HG03558 (cell line): ENCODE data around the gene DYNAP.

Experiments
- ATAC-seq: cut with Tn5 transposase; IDR thresholded peaks from one replicate; pipeline ENCODE4 v1.9.1; 2021; ENCODE audit warnings: moderate number of reproducible peaks; ENCODE audit not compliant: unreplicated experiment; ENCODE audit errors: extremely low read depth

Gene DYNAP

DNA sequence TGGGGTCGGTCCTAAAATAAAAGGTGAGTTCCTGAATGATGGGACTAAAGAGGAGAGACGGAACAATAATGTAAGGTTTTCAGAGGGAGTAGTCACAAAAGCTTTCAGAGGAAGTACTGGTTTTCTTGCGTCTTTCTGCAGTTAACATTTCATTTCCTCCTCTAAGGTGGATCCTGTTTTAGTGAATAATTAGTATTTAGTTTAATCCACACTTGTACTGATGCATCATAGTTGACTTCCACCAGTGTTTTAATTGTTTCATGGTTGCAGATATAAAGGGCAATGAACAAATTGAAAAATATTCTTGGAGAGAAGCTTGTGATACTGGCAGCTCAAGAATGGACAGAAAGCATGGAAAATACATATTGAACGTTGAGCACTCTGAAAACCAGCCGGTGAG is at the start of gene DYNAP:
Gene DYNAP (plus strand): TSS at position 301 of the 400 bp plus-strand sequence. CDS start 38 bp downstream, at position 339.
- no peak for ATAC-seq

GRCh38 chr18:54551590-54551989 is 39.5 kb upstream of the DYNAP start:
- no peak for ATAC-seq

DNA sequence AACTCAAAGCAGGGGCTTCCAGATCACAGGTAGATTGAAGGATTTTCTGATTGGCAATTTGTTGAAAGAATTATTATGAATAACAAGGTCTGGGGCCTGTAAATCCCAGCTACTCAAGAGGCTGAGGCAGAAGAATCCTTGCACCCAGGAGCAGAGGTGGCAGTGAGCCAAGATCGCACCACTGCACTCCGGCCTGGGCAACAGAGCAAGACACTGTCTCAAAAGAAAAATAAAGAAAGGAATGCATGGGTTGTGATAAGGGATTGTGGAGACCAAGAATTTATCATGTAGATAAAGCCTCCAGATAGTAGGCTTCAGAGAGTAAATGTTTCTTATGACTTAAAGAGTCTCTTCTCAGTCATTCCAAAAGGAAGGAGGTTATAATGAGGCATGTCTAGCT is 35.8 kb upstream of the DYNAP start:
- ATAC-seq: no peak

DNA sequence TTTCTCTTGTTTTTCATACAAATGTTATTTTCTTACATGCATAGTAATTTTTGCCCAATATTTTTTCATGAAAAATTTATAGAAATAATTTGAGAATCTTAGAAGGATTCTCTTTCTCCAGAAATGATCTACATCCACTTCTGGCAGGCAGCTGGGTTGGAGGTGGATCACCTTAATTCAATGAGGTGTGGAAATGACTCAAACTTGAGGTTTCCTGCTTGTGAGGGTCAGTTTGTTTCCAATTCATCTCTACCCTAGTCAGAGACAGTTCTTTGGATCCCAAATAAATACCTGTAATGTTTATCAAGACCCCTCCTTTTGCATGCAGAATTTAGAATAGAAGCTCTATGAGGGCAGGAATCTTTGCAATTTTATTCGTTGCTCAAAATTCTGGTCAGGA is 35.0 kb upstream of the DYNAP start:
- ATAC-seq: no peak

GRCh38 chr18:54557958-54558357 is 33.1 kb upstream of the DYNAP start:
- no peak for ATAC-seq

DNA sequence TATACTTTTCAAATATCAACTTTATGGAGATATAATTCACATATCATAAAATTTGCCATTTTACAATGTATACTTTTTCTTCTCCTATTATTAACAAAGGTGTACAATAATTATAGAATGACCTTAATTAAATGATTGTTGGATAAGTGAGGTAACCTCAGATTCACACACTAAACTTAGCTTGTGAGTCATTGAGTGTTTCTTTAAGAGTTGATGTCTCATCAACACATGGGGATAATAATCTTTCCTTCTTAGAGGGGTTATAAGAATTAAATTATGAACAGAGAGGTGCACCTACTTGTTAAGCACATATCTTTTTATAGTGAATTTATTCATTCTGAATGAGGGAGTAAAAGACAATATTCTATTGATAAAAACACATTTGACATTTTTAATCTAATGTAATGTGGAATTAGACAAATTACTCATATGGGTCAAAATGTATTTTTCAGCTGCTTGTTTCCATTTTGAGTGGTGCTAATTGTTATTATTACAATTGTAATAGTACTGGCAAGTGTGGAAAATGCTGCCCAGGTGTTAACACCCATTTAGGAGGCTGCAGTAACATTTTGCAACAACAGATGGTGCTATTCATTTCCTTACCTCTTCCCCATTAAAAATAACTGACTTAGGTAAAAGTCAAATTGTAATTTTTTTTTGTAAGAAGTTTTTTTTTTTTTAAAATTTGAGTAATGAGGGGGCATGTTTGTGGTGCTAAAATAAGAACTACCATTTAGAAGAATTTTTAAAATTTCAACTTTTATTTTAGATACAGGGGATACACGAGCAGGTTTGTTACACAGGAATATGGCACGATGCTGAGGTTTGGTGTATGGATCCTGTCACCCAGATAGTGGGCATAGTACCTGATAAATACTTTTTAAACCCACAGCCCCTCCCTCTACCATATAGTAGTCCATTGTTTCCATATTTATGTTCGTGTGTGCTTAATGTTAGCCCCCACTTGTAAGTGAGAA is 32.1 kb upstream of the DYNAP start:
- no peak for ATAC-seq

DNA sequence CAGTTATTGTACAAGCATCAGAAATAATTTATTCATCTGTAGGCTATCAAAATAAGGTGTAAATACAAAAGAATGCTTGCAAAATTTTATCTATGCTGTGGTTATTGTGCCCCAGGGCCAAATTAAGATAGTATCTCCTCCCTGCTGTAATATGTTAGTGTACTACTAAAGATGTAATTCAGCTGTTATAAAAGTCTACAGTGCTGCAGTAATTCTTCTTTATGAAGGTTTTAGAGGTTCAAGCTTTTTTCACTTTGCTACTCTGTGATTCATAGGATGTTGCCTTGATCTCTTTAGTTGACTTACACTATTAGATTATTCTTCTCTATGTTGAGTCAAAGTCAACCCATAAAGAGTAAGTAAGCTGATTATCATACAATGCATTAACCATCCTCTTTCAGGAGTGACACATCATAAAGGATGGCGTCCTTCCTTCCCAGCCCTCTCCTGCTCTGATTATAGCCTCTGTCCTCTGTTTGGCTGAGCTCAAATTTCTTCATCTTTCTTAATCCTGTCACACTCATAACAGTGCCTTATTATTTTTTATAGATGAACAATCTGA is 29.3 kb upstream of the DYNAP start:
- no peak for ATAC-seq

DNA sequence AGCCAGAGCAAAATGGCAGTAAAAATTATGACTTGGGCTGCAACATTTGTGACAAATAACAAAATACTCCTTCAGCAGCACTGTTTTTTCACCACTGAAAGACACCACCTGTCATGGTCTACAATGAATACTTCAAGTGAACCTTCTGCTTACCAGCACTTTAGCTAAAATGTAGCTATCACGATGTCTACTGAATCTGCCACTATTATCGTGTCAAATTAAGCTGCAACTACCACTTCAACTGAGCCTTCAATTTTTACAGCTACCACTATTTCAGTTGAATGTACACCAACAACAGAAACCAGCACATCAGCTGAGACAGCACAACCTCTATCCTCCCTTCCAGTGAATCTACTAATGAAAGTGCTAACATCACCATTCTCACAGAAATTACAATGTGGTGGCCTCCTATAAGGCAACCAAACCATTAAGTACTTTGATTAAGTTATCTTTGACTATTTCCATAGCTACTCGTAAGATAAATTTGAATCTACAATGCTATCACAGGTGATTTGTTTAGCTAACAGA is 10.8 kb upstream of the DYNAP start:
- ATAC-seq: no peak

DNA sequence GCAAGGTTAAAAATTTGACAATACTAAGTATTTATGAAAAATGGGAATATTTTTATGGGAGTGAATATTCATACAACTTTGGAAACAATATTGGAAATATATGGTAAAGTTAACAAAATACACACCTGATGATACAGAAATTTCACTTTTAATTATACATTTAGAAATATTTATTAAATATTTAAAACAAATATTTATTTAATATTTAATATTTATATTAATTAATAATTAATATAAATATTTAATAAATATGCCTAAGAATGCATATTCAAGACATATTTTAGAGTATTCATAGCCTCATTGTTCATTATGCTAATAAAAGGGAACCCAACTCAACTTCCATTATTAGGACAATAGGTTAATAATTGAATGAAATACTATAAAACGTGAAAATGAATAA is 7.0 kb upstream of the DYNAP start:
- no peak for ATAC-seq

DNA sequence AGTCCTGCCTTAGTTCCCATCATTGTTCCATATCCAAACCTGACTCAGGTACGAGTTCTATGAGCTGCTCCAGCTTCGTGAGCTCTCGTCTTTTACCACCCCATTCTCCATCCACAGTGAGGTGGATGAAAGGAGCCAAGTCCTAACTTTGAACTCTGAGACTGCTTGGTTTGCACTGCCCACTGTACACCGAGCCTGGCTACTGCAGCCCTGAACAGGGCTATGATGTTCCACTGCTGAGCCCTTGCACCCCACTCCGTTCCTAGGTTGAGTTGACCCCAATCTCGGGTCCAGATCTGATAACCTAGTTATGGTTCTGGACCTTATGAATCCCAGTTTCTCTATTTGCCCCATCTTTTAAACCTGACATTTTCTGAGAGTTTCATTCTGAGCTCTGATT is 5.3 kb upstream of the DYNAP start:
- ATAC-seq: no peak

GRCh38 chr18:54604211-54604610 is 13.2 kb downstream of the DYNAP start:
- no peak for ATAC-seq

DNA sequence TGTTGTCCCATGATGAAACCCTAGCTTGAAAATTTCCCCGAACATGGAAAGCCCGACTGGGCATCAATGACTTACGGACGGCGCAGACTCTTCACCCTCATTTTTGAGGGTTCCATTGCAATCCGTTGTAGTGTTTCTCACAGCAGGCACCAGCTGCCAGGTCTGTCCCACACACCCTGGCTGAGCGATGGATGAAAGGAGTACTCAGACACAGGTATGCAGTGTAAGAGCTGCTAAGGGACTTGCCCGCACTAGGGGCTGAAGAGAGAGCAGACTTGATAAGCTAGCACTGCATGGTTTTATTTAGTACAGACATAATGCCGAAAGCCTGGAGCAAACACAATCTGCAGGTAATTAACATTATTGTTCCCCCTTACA is 15.8 kb downstream of the DYNAP start:
- ATAC-seq: no peak

DNA sequence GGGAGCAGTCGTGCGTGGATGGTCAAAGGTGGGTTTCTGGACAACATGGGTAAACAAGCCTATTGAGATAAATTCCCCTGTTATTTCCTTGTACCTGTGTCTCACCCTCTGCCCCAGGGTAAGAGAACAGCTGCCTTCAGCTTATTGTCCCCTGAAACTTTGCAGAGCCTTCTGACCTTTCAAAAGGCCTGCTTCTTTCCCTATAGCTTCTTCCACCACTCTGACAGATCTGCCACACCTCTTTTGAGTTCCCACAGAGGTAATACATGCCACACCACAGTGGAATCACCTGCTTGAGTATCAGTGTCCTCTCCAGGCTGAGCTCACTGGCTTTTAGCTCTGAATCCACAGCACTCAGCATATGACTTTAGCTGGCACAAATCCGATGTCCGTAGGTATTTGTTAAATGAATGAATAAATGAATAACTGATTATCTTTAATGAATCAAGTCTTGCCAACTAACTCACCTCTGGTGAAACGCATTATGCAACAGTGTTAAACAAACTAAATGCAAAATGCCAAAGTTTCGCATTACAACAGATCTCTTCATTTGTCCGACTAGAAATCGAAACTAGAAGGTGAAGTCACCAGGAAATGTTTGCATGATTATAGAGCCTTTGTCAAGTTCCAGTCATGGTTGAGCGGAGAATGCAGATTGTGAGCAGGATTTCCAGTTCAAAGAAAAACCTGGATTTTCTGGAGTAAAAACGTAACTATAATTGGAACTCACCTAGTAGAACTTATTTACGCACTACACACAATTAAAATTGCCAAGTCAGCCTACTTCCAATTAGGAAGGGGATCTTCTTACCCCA is 16.4 kb downstream of the DYNAP start:
- ATAC-seq: no peak

DNA sequence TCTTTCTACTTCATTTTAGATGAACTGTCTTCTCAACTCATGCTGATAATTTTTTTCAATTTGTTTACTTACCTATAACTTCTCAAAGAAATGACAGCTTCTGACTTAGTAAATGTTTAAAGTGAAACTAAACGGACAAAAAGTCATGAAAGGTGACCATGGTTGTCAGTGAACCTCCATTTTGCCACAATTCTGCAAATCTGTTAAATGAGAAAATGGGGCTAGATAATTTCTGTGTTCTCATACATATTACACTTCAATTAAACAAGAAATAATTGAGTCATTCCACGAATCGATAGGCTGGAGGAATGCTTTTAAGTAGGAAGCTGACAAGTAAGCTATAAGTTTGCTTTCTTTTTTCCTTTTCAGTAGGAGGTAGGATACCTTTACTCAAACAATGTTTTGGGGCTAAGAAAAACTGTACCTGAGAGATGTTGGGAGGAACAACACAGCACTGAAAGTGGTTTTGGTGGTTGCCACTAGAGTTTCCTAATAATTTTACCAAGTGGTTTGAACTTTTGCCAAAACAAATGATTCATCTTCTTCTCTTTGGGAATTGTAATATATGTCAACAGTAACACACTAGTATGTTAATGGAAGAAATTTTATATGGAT is 17.1 kb downstream of the DYNAP start:
- no peak for ATAC-seq

DNA sequence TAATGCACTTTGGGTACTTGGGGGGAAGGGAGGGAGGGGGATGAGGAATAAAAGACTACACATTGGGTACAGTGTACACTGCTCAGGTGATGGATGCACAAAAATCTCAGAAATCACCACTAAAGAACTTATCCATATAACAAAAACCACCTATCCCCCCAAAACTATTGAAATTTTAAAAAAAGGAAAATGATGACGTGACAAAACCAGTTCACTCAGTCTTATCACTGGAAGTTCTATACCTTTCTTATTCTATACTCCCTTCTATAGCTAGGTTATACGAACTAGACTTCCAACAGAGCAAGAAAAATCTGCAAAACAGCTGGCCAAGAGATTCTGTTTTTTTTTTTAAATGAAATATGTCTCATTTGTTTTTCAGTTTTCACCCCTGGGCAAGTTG is 20.8 kb downstream of the DYNAP start:
- no peak for ATAC-seq

- no peak for ATAC-seq
Observed at GRCh38 chr18:54612237-54612636, 21.2 kb downstream of the DYNAP start.

GRCh38 chr18:54613174-54613573 is 22.1 kb downstream of the DYNAP start:
- no peak for ATAC-seq

- ATAC-seq: no peak
Observed at GRCh38 chr18:54616220-54616848, 25.3 kb downstream of the DYNAP start.

DNA sequence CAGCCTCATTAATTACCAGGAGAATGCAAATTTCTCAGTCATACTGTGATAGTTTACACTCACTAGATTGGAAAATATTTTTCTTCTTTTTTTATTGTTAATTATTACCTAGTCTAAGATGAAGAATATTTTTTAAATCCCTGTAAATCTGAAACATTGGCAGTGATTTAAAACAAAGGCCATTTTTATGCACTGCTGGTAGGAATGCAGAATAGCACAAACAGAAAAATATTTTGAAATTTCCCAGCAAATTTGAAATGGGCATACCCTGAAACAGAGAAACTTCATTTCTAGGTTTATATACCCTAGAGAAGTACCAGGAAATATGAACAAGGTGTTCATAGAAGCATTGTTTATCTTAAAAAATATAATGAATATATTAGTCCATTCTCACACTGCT is 31.0 kb downstream of the DYNAP start:
- ATAC-seq: no peak

GRCh38 chr18:54626779-54627178 is 35.7 kb downstream of the DYNAP start:
- ATAC-seq: no peak
